SK-N-SH treated with all-trans-retinoic acid at 6 μM for 48 hours (cell line): Measurements from ENCODE around the gene RRN3.
"Not testable (repeated sequence)": the region's sequence is repeated elsewhere in the genome, so short reads cannot be mapped to it uniquely, and the experiment has no call there.

Source experiments
- ARNTL ChIP-seq: fragments of 450-650 bp; formaldehyde crosslinking; IDR thresholded peaks from 2 replicates; pipeline ENCODE4 v1.5.0; 2020; ENCODE audit warnings: low read depth, mild to moderate bottlenecking, moderate library complexity, borderline replicate concordance
- ISL1 ChIP-seq: fragments of 250-450 bp; sonication (Bioruptor Pico); IDR thresholded peaks from 2 replicates; pipeline ENCODE4 v2.1.2; 2022; ENCODE audit warnings: mild to moderate bottlenecking, moderate library complexity
- PPARA ChIP-seq: fragments of 250-450 bp; sonication (Bioruptor Pico); IDR thresholded peaks from 2 replicates; pipeline ENCODE4 v1.5.0; 2020; ENCODE audit warnings: mild to moderate bottlenecking, borderline replicate concordance
- RARB ChIP-seq: fragments of 250-450 bp; sonication (Bioruptor Pico); IDR thresholded peaks from 2 replicates; pipeline ENCODE4 v1.8.0; 2021; ENCODE audit warnings: mild to moderate bottlenecking, moderate library complexity
- SNAI2 ChIP-seq: fragments of 250-450 bp; sonication (Bioruptor Pico); IDR thresholded peaks from 2 replicates; pipeline ENCODE4 v1.5.0; 2020; ENCODE audit warnings: mild to moderate bottlenecking, moderate library complexity
- ZFP30 ChIP-seq: fragments of 450-650 bp; formaldehyde crosslinking; IDR thresholded peaks from 2 replicates; pipeline ENCODE4 v1.5.0; 2022; ENCODE audit warnings: mild to moderate bottlenecking, moderate library complexity
- ZNF565 ChIP-seq: fragments of 450-650 bp; formaldehyde crosslinking; conservative IDR thresholded peaks from 2 replicates; pipeline ENCODE4 v1.5.0; 2020; ENCODE audit warnings: low read depth, mild to moderate bottlenecking, moderate library complexity
- ZNF70 ChIP-seq: fragments of 450-650 bp; formaldehyde crosslinking; IDR thresholded peaks from 2 replicates; pipeline ENCODE4 v1.5.0; 2020; ENCODE audit warnings: mild to moderate bottlenecking, moderate library complexity
- TF ChIP-seq, protein P1 (sequence below): fragments of 250-450 bp; sonication (Bioruptor Pico); IDR thresholded peaks from 2 replicates; pipeline ENCODE4 v1.5.1; 2020; ENCODE audit warnings: low read depth, mild to moderate bottlenecking, moderate library complexity
- TF ChIP-seq, protein P2 (sequence below): fragments of 250-450 bp; sonication (Bioruptor Pico); IDR thresholded peaks from 2 replicates; pipeline ENCODE4 v1.5.1; 2021; ENCODE audit warnings: mild to moderate bottlenecking, moderate library complexity
- TF ChIP-seq, protein P3 (sequence below): fragments of 250-450 bp; sonication (Bioruptor Pico); IDR thresholded peaks from 2 replicates; pipeline ENCODE4 v1.8.0; 2021; ENCODE audit warnings: low read depth, mild to moderate bottlenecking, moderate library complexity, borderline replicate concordance

DNA sequence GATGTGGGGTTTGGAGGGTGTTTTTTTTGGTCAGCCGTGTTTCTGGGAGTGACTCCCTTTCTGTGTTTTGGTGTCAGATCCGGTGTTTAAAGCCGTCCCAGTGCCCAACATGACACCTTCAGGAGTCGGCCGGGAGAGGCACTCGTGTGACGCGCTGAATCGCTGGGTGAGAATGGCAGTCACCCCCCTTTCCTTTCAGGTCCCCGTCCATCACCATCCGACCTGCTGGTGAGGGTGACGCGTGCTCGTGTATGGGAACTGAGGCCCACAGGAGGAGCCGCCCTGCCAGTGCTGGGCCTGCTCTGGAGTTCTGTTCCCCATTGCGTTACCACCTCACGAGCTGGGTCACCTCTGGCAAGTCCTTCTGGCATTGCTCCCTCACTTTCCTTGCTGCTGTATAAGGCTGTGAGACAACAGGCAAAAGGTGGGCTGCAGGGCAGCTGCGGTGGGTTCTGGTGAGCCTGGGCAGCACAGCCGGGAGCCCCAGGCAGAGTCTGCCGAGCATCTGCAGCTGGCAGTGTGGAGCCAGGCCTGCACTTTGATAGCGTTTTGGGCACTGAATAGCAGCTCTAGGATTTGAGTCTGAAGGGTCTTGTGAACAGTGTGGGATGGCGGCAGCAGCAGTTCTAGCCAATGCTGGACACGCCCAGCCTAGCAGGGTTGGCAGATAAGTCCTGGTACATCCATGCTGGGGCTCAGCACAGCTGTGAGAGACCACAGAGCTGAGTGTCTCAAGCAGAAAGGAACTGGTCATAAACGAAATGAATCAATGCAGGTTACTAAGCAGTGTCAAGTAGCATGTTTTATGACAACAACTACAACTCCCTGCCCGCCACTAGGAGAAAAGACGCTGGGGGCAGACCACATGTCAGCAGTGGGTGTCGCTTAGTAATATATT, 65.0 kb downstream of the RRN3 start:
- TF ChIP-seq, protein P1, sequence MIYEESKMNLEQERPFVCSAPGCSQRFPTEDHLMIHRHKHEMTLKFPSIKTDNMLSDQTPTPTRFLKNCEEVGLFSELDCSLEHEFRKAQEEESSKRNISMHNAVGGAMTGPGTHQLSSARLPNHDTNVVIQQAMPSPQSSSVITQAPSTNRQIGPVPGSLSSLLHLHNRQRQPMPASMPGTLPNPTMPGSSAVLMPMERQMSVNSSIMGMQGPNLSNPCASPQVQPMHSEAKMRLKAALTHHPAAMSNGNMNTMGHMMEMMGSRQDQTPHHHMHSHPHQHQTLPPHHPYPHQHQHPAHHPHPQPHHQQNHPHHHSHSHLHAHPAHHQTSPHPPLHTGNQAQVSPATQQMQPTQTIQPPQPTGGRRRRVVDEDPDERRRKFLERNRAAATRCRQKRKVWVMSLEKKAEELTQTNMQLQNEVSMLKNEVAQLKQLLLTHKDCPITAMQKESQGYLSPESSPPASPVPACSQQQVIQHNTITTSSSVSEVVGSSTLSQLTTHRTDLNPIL, result not testable (repeated sequence)
- TF ChIP-seq RARB, ARNTL, SNAI2, PPARA, ZFP30, ISL1, ZNF565, ZNF70 (CRISPR knock-in tag): not testable (repeated sequence)
- TF ChIP-seq, protein P2, sequence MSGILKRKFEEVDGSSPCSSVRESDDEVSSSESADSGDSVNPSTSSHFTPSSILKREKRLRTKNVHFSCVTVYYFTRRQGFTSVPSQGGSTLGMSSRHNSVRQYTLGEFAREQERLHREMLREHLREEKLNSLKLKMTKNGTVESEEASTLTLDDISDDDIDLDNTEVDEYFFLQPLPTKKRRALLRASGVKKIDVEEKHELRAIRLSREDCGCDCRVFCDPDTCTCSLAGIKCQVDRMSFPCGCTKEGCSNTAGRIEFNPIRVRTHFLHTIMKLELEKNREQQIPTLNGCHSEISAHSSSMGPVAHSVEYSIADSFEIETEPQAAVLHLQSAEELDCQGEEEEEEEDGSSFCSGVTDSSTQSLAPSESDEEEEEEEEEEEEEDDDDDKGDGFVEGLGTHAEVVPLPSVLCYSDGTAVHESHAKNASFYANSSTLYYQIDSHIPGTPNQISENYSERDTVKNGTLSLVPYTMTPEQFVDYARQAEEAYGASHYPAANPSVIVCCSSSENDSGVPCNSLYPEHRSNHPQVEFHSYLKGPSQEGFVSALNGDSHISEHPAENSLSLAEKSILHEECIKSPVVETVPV (CRISPR knock-in tag), result not testable (repeated sequence)
- TF ChIP-seq, protein P3, sequence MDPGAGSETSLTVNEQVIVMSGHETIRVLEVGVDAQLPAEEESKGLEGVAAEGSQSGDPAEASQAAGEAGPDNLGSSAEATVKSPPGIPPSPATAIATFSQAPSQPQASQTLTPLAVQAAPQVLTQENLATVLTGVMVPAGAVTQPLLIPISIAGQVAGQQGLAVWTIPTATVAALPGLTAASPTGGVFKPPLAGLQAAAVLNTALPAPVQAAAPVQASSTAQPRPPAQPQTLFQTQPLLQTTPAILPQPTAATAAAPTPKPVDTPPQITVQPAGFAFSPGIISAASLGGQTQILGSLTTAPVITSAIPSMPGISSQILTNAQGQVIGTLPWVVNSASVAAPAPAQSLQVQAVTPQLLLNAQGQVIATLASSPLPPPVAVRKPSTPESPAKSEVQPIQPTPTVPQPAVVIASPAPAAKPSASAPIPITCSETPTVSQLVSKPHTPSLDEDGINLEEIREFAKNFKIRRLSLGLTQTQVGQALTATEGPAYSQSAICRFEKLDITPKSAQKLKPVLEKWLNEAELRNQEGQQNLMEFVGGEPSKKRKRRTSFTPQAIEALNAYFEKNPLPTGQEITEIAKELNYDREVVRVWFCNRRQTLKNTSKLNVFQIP (CRISPR knock-in tag), result not testable (repeated sequence)
